Gastrocnemius medialis (tissue), 4 donors: ENCODE data around the gene LMX1B. TPM values are rescaled to one million over a fixed set of nuclear protein-coding genes. Genes with fewer than 3 reads are reported as not detected.

Source experiments
- ATAC-seq, 2 donors: fragments of 150-250 bp; one replicate each; pipeline ENCODE4 v1.9.1; 2016
- DNase-seq, 2 donors: peaks; one replicate each; pipeline ENCODE4 v3.0.0-alpha.2; 2019
- H3K27ac ChIP-seq, 4 donors: fragments of 200-600 bp; sonication (generic); 1 replicate in 1 of 4; 2 replicates in 3 of 4; pipeline ENCODE4 v1.5.1; 2016 to 2018; ENCODE audit warnings: mild to moderate bottlenecking in 2 of 4, moderate library complexity in 1 of 4
- H3K27me3 ChIP-seq, 3 donors: fragments of 200-600 bp; sonication (generic) in 2 of 3; 1 replicate in 1 of 3; 2 replicates in 2 of 3; pipeline versions ENCODE4 v1.5.1 to v1.6.0; 2016 to 2019; ENCODE audit warnings: mild to moderate bottlenecking in 1 of 3, moderate library complexity in 1 of 3
- H3K36me3 ChIP-seq, 2 donors: fragments of 200-600 bp; sonication (generic) in 1 of 2; one replicate each; pipeline ENCODE4 v1.5.1; 2017 to 2018
- H3K4me1 ChIP-seq, 2 donors: fragments of 200-600 bp; sonication (generic) in 1 of 2; one replicate each; pipeline ENCODE4 v1.5.1; 2016 to 2017; ENCODE audit warnings: mild to moderate bottlenecking in 2 of 2
- H3K4me3 ChIP-seq, 4 donors: fragments of 200-600 bp; sonication (generic) in 3 of 4; 1 replicate in 1 of 4; 2 replicates in 3 of 4; pipeline ENCODE4 v1.5.1; 2016 to 2019; ENCODE audit warnings: mild to moderate bottlenecking in 2 of 4
- H3K9me3 ChIP-seq, 3 donors: fragments of 200-600 bp; sonication (generic) in 2 of 3; 1 replicate in 1 of 3; 2 replicates in 2 of 3; pipeline ENCODE4 v1.5.1; 2016 to 2019
- CTCF ChIP-seq, 5 experiments: fragments of 450-650 bp in 3 of 5; fragments of 200-600 bp in 2 of 5; sonication (generic) in 2 of 5; IDR thresholded peaks in 4 of 5; conservative IDR thresholded peaks in 1 of 5; 1 replicate in 4 of 5; 2 replicates in 1 of 5; pipeline ENCODE4 v1.5.1; 2016 to 2019; ENCODE audit warnings: antibody characterized with exemption in 5 of 5, mild to moderate bottlenecking in 3 of 5, moderate library complexity in 3 of 5
- POLR2A ChIP-seq, 2 donors: fragments of 450-650 bp; IDR thresholded peaks; one replicate each; pipeline ENCODE4 v1.6.1; 2017; ENCODE audit warnings: antibody characterized with exemption in 2 of 2, mild to moderate bottlenecking in 2 of 2, moderate library complexity in 2 of 2
- in situ Hi-C, 4 donors: fragments of 200-750 bp; cut with MboI; loops; one replicate each; pipeline versions ENCODE4 v1.15.0 to v1.8.0; 2017; ENCODE audit warnings: low sequenced_read_pairs in 4 of 4
- intact Hi-C: fragments of 100-400 bp; cut with DNase I; formaldehyde crosslinking; loops from one replicate; pipeline ENCODE4 v1.15.1; 2023; ENCODE audit warnings: low total_unique reads
- total RNA-seq, 4 donors: library from RNA; depleted of rRNA; stranded (reverse); fragments of >200 nt; gene quantifications; one replicate each; pipeline versions ENCODE4 v1.1.0 to v1.2.3, GENCODE V29; 2016

The LMX1B gene
- total RNA-seq, 4 donors from 2014 or later, result 0.31 to 0.46 (median 0.35) TPM; not detected in 1

GRCh38 chr9:126626127-126626925 lies 12.6 kb downstream of the LMX1B start:
- intact Hi-C loops, result no loop called here
- peak overlapping the region; percentile 32 to 53 (median 46) for H3K4me3 ChIP-seq
- H3K27me3 ChIP-seq, result peaks cover 72 to 81% (median 74%) of the 10 kb centered on the region in 3 donors
- ATAC-seq, result no peak
- H3K9me3 ChIP-seq, result no peaks in the 10 kb centered on the region
- no peak for DNase-seq
- in situ Hi-C loops, result no loop called here
- TF ChIP-seq POLR2A (IDR thresholded peaks at IDR 0.05) (no peak), CTCF (IDR thresholded peaks at IDR 0.05 in 4 of 5, conservative IDR thresholded peaks at IDR 0.05 in 1 of 5) (no peak)
- H3K27ac ChIP-seq, result no peak overlapping the region
- H3K36me3 ChIP-seq, result no peaks in the 10 kb centered on the region
- peaks cover 7 to 18% of the 10 kb centered on the region in 2 donors for H3K4me1 ChIP-seq

- Histone ChIP-seq H3K27ac (no peak overlapping the region), H3K4me3 (peak overlapping the region in 1 of 4 donors; percentile 53), H3K27me3 (peaks cover 72 to 81% (median 77%) of the 10 kb centered on the region in 3 donors), H3K36me3 (no peaks in the 10 kb centered on the region), H3K9me3 (no peaks in the 10 kb centered on the region), H3K4me1 (peaks cover 7 to 18% of the 10 kb centered on the region in 2 donors)
- no peak for DNase-seq
- no peak for TF ChIP-seq CTCF (IDR thresholded peaks at IDR 0.05 in 4 of 5, conservative IDR thresholded peaks at IDR 0.05 in 1 of 5)
- no peak for TF ChIP-seq POLR2A (IDR thresholded peaks at IDR 0.05)
- intact Hi-C loops (no loop called here), in situ Hi-C loops (no loop called here)
- no peak for ATAC-seq
These were observed 13.2 kb downstream of the LMX1B start for GRCh38 chr9:126626926-126627233.

- in situ Hi-C loops, result no loop called here
- no peak for ATAC-seq
- TF ChIP-seq CTCF (IDR thresholded peaks at IDR 0.05 in 4 of 5, conservative IDR thresholded peaks at IDR 0.05 in 1 of 5), result no peak
- TF ChIP-seq POLR2A (IDR thresholded peaks at IDR 0.05), result no peak
These were observed 14.4 kb downstream of the LMX1B start for GRCh38 chr9:126628146-126628545.

GRCh38 chr9:126628969-126629674 lies 15.4 kb downstream of the LMX1B start:
- intact Hi-C loops, result no loop called here
- ATAC-seq (no peak), DNase-seq (no peak)
- no peak overlapping the region for H3K27ac ChIP-seq
- peaks cover 7 to 15% of the 10 kb centered on the region in 2 donors for H3K4me1 ChIP-seq
- peaks cover 59 to 70% (median 63%) of the 10 kb centered on the region in 3 donors for H3K27me3 ChIP-seq
- no peak for TF ChIP-seq CTCF (IDR thresholded peaks at IDR 0.05 in 4 of 5, conservative IDR thresholded peaks at IDR 0.05 in 1 of 5)
- TF ChIP-seq POLR2A (IDR thresholded peaks at IDR 0.05), result no peak
- in situ Hi-C loops, result no loop called here
- H3K36me3 ChIP-seq, result no peaks in the 10 kb centered on the region
- no peak overlapping the region for H3K4me3 ChIP-seq
- no peaks in the 10 kb centered on the region for H3K9me3 ChIP-seq

More at GRCh38 chr9:126628146-126628545, 14.4 kb downstream of the LMX1B start:
- H3K4me3 ChIP-seq, result no peak overlapping the region
- no peak for DNase-seq
- H3K4me1 ChIP-seq, result peaks cover 7 to 18% of the 10 kb centered on the region in 2 donors
- H3K36me3 ChIP-seq, result no peaks in the 10 kb centered on the region
- peaks cover 69 to 73% (median 72%) of the 10 kb centered on the region in 3 donors for H3K27me3 ChIP-seq
- H3K9me3 ChIP-seq, result no peaks in the 10 kb centered on the region
- intact Hi-C loops, result no loop called here
- no peak overlapping the region for H3K27ac ChIP-seq
